Effector memory CD8-positive, alpha-beta T cell (primary cell): Measurements from ENCODE around the gene GABPB1.

ENCODE experiments used
- ATAC-seq: fragments of 150-1000 bp; cut with Tn5 transposase; replicated peaks from 2 replicates; pipeline ENCODE4 v1.10.0; 2021; ENCODE audit warnings: mild to moderate bottlenecking, moderate library complexity
- DNase-seq, 3 experiments: peaks; one replicate each; pipeline ENCODE4 v3.0.0; 2021
- H3K27ac Mint-ChIP-seq, 2 donors: one replicate each; pipeline ENCODE4 v1.8.0; 2022; ENCODE audit warnings: mild to moderate bottlenecking in 2 of 2, mixed read lengths in 2 of 2, moderate library complexity in 2 of 2
- H3K27me3 Mint-ChIP-seq, 2 donors: one replicate each; pipeline ENCODE4 v1.8.0; 2022; ENCODE audit warnings: mixed read lengths in 2 of 2
- H3K36me3 Mint-ChIP-seq: one replicate; pipeline ENCODE4 v1.8.0; 2022; ENCODE audit warnings: mild to moderate bottlenecking, moderate library complexity, mixed read lengths; ENCODE audit not compliant: insufficient read depth
- H3K4me1 Mint-ChIP-seq, 2 donors: one replicate each; pipeline ENCODE4 v1.8.0; 2022; ENCODE audit warnings: low read depth in 2 of 2, mixed read lengths in 2 of 2
- H3K4me3 Mint-ChIP-seq, 2 donors: one replicate each; pipeline ENCODE4 v1.8.0; 2022; ENCODE audit warnings: mild to moderate bottlenecking in 2 of 2, mixed read lengths in 2 of 2, moderate library complexity in 2 of 2
- H3K9me3 Mint-ChIP-seq, 2 donors: one replicate each; pipeline ENCODE4 v1.8.0; 2022; ENCODE audit warnings: mixed read lengths in 2 of 2

GABPB1 gene

DNA sequence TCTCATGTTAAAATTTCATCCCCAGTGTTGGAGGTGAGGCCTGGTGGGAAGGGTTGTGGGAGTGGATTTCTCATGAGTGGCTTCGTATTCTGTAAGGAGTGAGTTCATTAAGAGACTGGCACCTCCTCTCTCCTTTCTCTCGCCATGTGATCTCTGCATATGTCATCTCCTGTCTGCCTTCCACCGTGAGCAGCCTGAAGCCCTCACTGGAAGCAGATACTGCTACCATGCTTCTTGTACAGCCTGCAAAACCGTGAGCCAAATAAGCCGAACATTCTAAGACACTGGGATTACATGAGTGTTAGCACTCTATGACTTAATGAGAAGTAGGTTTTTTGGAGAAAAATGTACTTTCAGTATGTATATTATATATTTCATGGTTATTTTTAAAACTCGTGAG lies 6.8 kb upstream of the GABPB1 start:
- H3K9me3 Mint-ChIP-seq: no peaks in the 10 kb centered on the region
- H3K4me1 Mint-ChIP-seq: peaks cover 17 to 30% of the 10 kb centered on the region in 2 donors
- no peak overlapping the region for H3K27ac Mint-ChIP-seq
- no peak for DNase-seq
- H3K27me3 Mint-ChIP-seq: no peaks in the 10 kb centered on the region
- ATAC-seq: no peak
- no peak overlapping the region for H3K4me3 Mint-ChIP-seq
- peaks cover 29% of the 10 kb centered on the region for H3K36me3 Mint-ChIP-seq

DNA sequence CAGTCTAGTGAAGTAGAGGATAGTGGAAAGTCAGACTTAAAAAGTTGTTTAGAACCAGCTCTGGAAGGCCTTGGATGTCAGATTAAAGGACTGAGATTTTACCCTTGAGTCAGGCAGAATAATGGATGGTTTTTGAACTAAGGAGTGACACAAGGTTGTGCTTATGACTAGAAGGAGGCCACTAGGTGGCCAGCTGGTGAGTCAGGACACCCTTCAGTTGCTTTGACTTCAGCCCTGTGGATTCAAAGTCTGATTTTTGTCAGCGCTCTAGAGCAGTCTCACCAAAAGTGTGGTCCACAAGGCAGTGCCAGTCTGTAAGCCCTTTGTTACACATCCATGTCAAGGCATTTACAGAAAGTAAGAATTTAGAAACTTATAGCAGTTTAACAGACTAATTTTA lies 3.8 kb upstream of the GABPB1 start:
- DNase-seq (no peak), ATAC-seq (no peak)
- H3K4me1 Mint-ChIP-seq: peaks cover 22 to 40% of the 10 kb centered on the region in 2 donors
- H3K27ac Mint-ChIP-seq: no peak overlapping the region
- no peaks in the 10 kb centered on the region for H3K27me3 Mint-ChIP-seq
- peaks cover 50% of the 10 kb centered on the region for H3K36me3 Mint-ChIP-seq
- H3K9me3 Mint-ChIP-seq: no peaks in the 10 kb centered on the region
- no peak overlapping the region for H3K4me3 Mint-ChIP-seq

DNA sequence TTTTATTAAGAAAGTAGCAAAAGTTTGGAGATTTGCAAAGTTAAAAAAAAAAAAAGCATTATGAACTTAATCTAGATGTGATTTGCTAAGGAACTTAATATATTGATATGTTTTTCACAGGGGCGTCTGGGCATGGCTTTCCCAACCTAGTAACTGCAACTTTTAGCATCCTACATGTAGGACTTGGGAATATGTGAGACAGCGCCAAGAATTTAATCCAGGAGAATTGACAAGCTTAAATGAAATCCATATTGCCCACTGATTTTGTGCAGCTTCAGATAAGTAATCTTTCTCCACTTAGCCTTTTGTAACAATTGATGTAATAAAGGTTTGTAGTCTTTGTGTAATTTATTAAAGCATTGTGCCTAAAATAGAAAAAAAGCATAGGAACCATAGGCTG lies 982 bp upstream of the GABPB1 start:
- peaks cover 60% of the 10 kb centered on the region for H3K36me3 Mint-ChIP-seq
- H3K4me3 Mint-ChIP-seq: peak overlapping the region; percentile 91 to 95
- no peaks in the 10 kb centered on the region for H3K9me3 Mint-ChIP-seq
- H3K4me1 Mint-ChIP-seq: peaks cover 32 to 40% of the 10 kb centered on the region in 2 donors
- no peaks in the 10 kb centered on the region for H3K27me3 Mint-ChIP-seq
- ATAC-seq: no peak
- DNase-seq: no peak
- H3K27ac Mint-ChIP-seq: peak overlapping the region; percentile 99

DNA sequence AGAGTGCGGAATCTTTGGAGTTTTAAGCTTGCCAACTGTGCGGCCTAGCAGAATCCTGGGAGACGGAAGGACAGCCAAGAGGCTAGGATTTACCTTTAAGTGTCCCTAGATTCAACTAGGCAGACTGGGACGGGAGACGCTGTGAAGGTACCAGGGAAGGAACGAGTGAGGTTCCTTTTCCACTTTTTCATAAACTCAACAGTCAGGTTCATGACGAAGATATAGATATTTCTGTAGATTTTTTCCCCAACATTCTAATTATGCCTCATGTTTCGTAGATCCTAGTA lies 564 bp upstream of the GABPB1 start:
- no peaks in the 10 kb centered on the region for H3K9me3 Mint-ChIP-seq
- peak overlapping the region; percentile 99 for H3K27ac Mint-ChIP-seq
- DNase-seq: no peak
- no peaks in the 10 kb centered on the region for H3K27me3 Mint-ChIP-seq
- H3K36me3 Mint-ChIP-seq: peaks cover 62% of the 10 kb centered on the region
- ATAC-seq: no peak
- peak overlapping the region; percentile 91 to 95 for H3K4me3 Mint-ChIP-seq
- peaks cover 36 to 44% of the 10 kb centered on the region in 2 donors for H3K4me1 Mint-ChIP-seq

DNA sequence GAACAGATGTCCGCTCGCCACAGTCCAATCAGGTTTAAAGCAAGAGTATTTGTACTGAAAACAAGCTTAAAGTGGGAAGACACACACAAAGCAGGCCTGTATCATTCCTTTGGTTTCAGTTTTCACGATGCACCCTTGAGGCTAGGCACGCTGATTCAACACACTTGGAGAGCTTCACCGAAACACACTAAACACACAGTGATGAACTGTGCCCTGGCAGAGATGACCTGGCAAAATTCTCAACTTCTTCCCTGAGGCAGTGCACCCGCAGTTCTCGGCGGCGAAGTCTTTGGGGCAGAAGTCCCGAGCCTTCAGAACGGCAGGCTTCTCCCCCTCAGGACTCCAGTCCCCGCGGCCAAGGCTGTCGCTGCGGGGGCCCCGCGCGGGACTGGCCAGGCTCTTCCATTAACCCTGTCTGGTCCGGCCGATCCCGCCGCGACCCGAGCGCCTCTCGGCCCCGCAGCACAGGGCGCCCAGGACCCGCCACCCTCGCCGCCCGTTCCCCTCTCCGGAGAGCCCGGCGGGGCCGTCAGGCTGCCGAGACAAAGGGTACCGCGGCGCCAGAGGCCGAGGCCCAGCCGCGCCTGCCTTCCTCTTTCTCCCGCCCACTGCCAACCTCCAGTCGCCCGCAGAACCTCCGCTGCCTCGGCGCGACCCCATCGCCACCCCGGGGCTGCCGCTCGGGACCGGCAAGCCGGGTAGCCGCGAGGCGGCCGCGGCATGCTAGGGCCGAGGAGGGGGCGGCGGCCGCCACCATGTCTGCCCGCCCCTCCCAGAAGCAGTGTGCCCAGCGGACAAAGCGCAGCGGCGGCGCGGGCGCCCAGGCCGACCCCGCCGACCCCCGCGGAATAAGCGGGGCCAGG lies 792 bp downstream of the GABPB1 start:
- peak; percentile 35 for ATAC-seq
- Mint-ChIP-seq H3K4me1 (peaks cover 44 to 55% of the 10 kb centered on the region in 2 donors), H3K27ac (peak overlapping the region; percentile 99), H3K9me3 (no peaks in the 10 kb centered on the region), H3K4me3 (peak overlapping the region; percentile 91 to 95), H3K27me3 (no peaks in the 10 kb centered on the region), H3K36me3 (peaks cover 64% of the 10 kb centered on the region)
- DNase-seq: peak; percentile 43 to 53 (median 51)

DNA sequence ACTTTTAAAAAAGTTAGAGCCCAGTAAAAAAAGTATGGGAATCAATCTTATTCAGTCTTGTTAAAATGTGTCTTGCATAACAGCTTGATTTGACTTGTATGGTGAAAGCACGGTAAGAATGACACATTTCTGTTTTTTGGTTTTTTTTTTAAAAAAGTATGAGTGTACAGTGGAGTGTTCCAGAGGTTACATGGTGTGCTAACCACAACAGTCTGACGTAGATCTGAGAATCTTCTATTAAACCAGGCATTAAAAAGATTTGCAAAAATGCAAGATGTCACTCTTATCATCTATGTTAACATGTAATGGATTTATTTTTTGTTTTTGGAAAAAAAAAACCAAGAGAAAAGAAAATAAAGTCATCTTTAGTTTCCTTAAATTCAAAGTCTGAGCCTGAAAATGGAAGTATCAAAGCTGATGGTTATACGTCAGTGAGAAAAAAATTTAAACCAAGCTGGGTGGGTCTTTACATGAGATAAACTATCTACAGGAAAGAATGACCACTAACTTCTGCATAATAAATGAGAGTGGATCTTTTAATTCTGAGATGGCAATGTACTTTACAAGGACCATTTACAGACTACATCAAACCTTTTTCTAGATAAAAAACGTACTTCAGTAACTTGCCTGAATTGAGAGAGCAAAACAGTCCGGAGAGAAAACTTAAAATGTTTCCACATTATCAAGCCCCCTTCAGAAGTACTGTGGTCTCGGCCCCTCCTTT lies 1.6 kb downstream of the GABPB1 start:
- Mint-ChIP-seq H3K4me1 (peaks cover 42 to 58% of the 10 kb centered on the region in 2 donors), H3K27me3 (no peaks in the 10 kb centered on the region), H3K36me3 (peaks cover 64% of the 10 kb centered on the region), H3K9me3 (no peaks in the 10 kb centered on the region), H3K4me3 (peak overlapping the region; percentile 91 to 95), H3K27ac (peak overlapping the region; percentile 99)
- DNase-seq (peak in 1 of 3 experiments; percentile 15), ATAC-seq (peak; percentile 68)

DNA sequence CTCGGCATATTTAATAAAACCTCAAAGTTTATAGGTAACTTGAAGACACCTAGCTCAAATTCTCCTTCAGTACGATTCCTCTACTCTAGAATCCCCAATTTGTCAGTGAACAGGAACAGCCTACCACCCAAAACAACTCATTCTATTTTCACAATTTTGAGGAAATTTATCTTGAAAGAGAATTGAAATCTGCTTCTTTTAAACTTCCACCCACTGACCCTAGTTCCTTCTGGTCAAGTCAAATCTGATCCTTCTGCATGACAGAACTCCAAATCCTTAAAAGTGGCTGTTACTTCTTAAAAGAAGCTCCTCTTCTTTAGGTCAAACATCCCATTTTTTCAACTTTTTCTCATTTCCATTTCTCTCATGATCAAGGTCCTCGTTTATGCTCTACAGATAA lies 4.4 kb downstream of the GABPB1 start:
- Mint-ChIP-seq H3K4me3 (peak overlapping the region; percentile 91 to 95), H3K27me3 (no peaks in the 10 kb centered on the region), H3K27ac (peak overlapping the region; percentile 99), H3K36me3 (peaks cover 54% of the 10 kb centered on the region), H3K4me1 (peaks cover 32 to 61% of the 10 kb centered on the region in 2 donors), H3K9me3 (no peaks in the 10 kb centered on the region)
- DNase-seq (no peak), ATAC-seq (no peak)

DNA sequence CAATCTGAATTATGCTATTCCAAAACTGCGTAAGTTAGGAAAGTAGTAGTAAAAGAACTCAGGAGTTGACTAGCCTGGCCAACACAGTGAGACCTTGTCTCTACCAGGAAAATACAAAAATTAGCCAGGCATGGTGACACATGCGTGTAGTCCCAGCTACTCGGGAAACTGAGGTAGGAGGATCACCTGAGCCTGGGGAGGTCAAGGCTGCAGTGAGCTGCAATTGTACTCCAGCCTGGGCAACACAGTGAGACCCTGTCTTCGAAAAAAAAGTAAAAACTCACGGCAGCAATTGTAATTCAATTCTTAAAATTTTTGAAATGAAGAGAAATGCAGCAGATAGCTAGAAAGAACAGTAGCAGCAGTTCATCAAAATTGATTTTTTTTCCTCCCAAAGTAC lies 9.7 kb downstream of the GABPB1 start:
- no peak overlapping the region for H3K4me3 Mint-ChIP-seq
- no peaks in the 10 kb centered on the region for H3K9me3 Mint-ChIP-seq
- no peak for DNase-seq
- H3K36me3 Mint-ChIP-seq: peaks cover 18% of the 10 kb centered on the region
- H3K27me3 Mint-ChIP-seq: no peaks in the 10 kb centered on the region
- no peak for ATAC-seq
- peak overlapping the region in 1 of 2 donors; percentile 5 for H3K27ac Mint-ChIP-seq
- H3K4me1 Mint-ChIP-seq: peaks cover 21 to 48% of the 10 kb centered on the region in 2 donors

DNA sequence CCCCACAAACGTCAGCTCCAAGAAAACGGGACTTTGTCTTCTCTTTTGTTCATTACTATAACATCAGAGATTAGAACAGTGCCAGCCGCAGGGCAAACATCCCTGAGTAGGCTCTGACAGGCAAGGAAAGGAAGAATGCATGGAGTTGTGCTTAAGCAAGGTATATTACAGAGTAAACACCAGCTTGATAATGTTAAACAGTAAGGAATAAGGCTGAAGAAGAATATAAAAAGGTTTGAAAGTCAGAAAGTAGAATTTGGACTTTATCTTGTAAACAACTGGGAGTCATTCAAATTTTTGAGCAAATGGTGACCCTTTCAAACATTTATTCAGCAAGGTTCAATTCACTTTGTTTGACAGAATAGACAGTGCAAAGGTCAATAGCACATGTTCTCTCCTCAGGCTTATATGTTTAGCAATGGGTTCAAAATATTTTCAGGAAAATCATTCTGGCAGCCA lies 11.0 kb downstream of the GABPB1 start:
- H3K27me3 Mint-ChIP-seq: no peaks in the 10 kb centered on the region
- ATAC-seq: no peak
- DNase-seq: no peak
- H3K4me1 Mint-ChIP-seq: peaks cover 13 to 42% of the 10 kb centered on the region in 2 donors
- no peaks in the 10 kb centered on the region for H3K9me3 Mint-ChIP-seq
- H3K27ac Mint-ChIP-seq: no peak overlapping the region
- no peak overlapping the region for H3K4me3 Mint-ChIP-seq
- H3K36me3 Mint-ChIP-seq: peaks cover 13% of the 10 kb centered on the region

DNA sequence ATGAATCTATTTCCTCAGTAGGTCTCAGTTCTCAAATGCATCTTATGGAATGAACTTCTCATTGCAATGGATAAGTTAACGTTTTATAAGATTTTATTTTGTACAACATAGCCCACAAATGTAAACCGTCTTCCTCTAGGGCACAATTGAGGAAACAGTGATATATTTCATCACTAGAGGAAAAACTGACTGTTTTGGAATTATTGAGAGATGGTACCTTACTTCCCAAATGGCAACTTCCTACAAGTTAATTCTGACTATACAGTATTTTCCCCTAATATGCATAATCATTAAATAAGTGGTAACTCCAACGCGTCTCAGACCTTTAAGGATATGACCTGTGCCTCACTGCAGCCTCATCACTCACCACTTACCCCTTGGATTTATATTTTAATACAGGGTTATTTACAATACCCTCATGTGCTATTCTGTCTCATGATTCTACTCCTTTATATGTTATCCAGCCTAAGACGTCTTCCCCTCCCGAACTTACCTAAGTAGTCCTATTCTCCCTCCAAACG lies 13.3 kb downstream of the GABPB1 start:
- H3K4me1 Mint-ChIP-seq: peaks cover 10 to 26% of the 10 kb centered on the region in 2 donors
- no peaks in the 10 kb centered on the region for H3K27me3 Mint-ChIP-seq
- ATAC-seq: no peak
- H3K27ac Mint-ChIP-seq: no peak overlapping the region
- H3K36me3 Mint-ChIP-seq: peaks cover 13% of the 10 kb centered on the region
- DNase-seq: no peak
- no peaks in the 10 kb centered on the region for H3K9me3 Mint-ChIP-seq
- H3K4me3 Mint-ChIP-seq: no peak overlapping the region

DNA sequence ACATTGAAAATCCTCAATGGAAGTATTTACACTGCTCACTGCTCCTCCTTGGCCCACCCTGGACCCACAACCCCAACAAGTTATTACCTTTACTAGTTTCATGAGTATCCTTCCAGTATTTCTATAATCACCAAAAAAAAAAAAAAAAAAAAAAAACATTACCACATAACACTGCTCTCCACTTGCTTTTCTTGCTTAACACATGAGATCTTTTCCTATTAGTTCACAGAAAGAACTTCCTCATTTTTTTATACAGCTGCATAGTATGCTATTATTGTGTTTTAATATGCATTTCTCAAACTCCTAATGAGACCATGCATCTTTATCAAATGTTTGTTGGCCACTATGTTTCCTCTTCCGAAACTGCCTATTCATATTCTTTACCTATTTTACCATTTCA lies 14.6 kb downstream of the GABPB1 start:
- Mint-ChIP-seq H3K9me3 (no peaks in the 10 kb centered on the region), H3K4me3 (no peak overlapping the region), H3K36me3 (peaks cover 5% of the 10 kb centered on the region), H3K27me3 (no peaks in the 10 kb centered on the region), H3K27ac (peak overlapping the region in 1 of 2 donors; percentile 0), H3K4me1 (peaks cover 8 to 17% of the 10 kb centered on the region in 2 donors)
- DNase-seq: no peak
- ATAC-seq: no peak

DNA sequence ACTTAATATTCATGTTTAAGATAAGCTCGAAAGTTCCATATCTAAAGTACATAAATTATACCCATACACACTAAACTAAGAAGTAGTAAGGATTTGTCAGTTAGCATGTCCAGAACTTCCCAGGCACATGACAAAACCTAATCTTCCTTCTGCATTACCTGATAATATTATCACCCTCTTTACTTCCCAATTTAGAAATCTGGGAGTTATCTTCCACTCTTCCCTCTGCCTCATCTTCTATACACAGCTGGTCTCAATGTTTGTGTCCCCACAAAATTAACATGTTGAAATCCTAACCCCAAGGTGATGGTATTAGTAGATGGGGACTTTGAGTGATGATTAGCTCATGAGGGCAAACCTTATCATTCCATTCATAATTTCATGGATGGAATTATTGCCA lies 15.3 kb downstream of the GABPB1 start:
- Mint-ChIP-seq H3K27me3 (no peaks in the 10 kb centered on the region), H3K9me3 (no peaks in the 10 kb centered on the region), H3K27ac (no peak overlapping the region), H3K4me3 (no peak overlapping the region), H3K36me3 (peaks cover 5% of the 10 kb centered on the region), H3K4me1 (peaks cover 6 to 21% of the 10 kb centered on the region in 2 donors)
- DNase-seq: no peak
- ATAC-seq: no peak

DNA sequence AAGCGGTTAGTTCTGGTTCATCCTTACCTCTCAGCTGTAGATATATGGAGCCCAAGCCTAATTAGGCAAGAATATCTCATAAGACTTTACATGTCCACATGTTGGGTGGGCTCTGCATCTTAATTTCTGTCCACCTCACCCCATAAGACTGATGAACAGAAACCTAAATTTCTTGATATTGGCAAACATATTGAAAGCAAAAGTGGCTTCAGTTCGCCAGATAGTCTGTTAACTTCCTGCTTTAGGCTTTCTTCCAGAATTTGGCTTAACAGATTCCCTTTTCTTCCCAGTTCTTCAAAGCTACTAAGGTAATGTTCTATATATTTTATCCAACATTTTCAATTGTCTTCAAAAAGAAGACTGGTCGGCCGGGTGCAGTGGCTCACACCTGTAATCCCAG lies 19.7 kb downstream of the GABPB1 start:
- H3K27ac Mint-ChIP-seq: peak overlapping the region in 1 of 2 donors; percentile 3

More for the DNA sequence above, 19.7 kb downstream of the GABPB1 start:
- Mint-ChIP-seq H3K4me3 (no peak overlapping the region), H3K36me3 (peaks cover 10% of the 10 kb centered on the region), H3K9me3 (no peaks in the 10 kb centered on the region), H3K27me3 (no peaks in the 10 kb centered on the region), H3K4me1 (peaks cover 5 to 19% of the 10 kb centered on the region in 2 donors)
- DNase-seq (no peak), ATAC-seq (no peak)
